Measurements from ENCODE around the gene TCF12.

The TCF12 gene

GRCh38 chr15:57216288-57216687, 297.8 kb downstream of the TCF12 start:
- no peak for TF ChIP-seq NFIC (IDR thresholded peaks at IDR 0.05)
- no peak for TF ChIP-seq TAF1 (IDR thresholded peaks at IDR 0.05; ENCODE audit: low read depth)
- TF ChIP-seq CEBPB (IDR thresholded peaks at IDR 0.05): no peak
- no peak for TF ChIP-seq EGR1 (IDR thresholded peaks at IDR 0.05)
- no peak for TF ChIP-seq RAD21 (IDR thresholded peaks at IDR 0.05; ENCODE audit: low read depth)
- no peak for TF ChIP-seq USF1 (IDR thresholded peaks at IDR 0.05)
- no peak for TF ChIP-seq ZBTB7A (IDR thresholded peaks at IDR 0.05; ENCODE audit: low read depth)
- no peak for TF ChIP-seq YY1 (IDR thresholded peaks at IDR 0.05; ENCODE audit: low read depth)
- TF ChIP-seq EP300 (IDR thresholded peaks at IDR 0.05; ENCODE audit: borderline replicate concordance): no peak
- no peak for TF ChIP-seq CREB1 (IDR thresholded peaks at IDR 0.05; ENCODE audit: low read depth)
- no peak for TF ChIP-seq TEAD4 (IDR thresholded peaks at IDR 0.05)
- TF ChIP-seq REST (IDR thresholded peaks at IDR 0.05; ENCODE audit: low read depth): no peak
- TF ChIP-seq FOXM1 (IDR thresholded peaks at IDR 0.05; ENCODE audit: borderline replicate concordance, low read depth): no peak
- TF ChIP-seq TCF12 (IDR thresholded peaks at IDR 0.05; ENCODE audit: low read depth): no peak
- TF ChIP-seq MAX (IDR thresholded peaks at IDR 0.05): no peak

GRCh38 chr15:57217778-57218598, 299.5 kb downstream of the TCF12 start:
- TF ChIP-seq CREB1 (IDR thresholded peaks at IDR 0.05; ENCODE audit: low read depth): no peak
- no peak for TF ChIP-seq EGR1 (IDR thresholded peaks at IDR 0.05)
- TF ChIP-seq USF1 (IDR thresholded peaks at IDR 0.05): no peak
- TF ChIP-seq YY1 (IDR thresholded peaks at IDR 0.05; ENCODE audit: low read depth): no peak
- TF ChIP-seq CEBPB (IDR thresholded peaks at IDR 0.05): no peak
- TF ChIP-seq REST (IDR thresholded peaks at IDR 0.05; ENCODE audit: low read depth): no peak

GRCh38 chr15:57218826-57219576, 300.6 kb downstream of the TCF12 start:
- no peak for TF ChIP-seq EGR1 (IDR thresholded peaks at IDR 0.05)
- no peak for TF ChIP-seq USF1 (IDR thresholded peaks at IDR 0.05)
- TF ChIP-seq TAF1 (IDR thresholded peaks at IDR 0.05; ENCODE audit: low read depth): no peak
- TF ChIP-seq REST (IDR thresholded peaks at IDR 0.05; ENCODE audit: low read depth): no peak

- no peak for TF ChIP-seq USF1 (IDR thresholded peaks at IDR 0.05)
- TF ChIP-seq EGR1 (IDR thresholded peaks at IDR 0.05): no peak
- TF ChIP-seq CREB1 (IDR thresholded peaks at IDR 0.05; ENCODE audit: low read depth): no peak
- TF ChIP-seq ZBTB7A (IDR thresholded peaks at IDR 0.05; ENCODE audit: low read depth): no peak
- no peak for TF ChIP-seq TCF12 (IDR thresholded peaks at IDR 0.05; ENCODE audit: low read depth)
- no peak for TF ChIP-seq FOXM1 (IDR thresholded peaks at IDR 0.05; ENCODE audit: borderline replicate concordance, low read depth)
- no peak for TF ChIP-seq YY1 (IDR thresholded peaks at IDR 0.05; ENCODE audit: low read depth)
- no peak for TF ChIP-seq REST (IDR thresholded peaks at IDR 0.05; ENCODE audit: low read depth)
- TF ChIP-seq TAF1 (IDR thresholded peaks at IDR 0.05; ENCODE audit: low read depth): no peak
- no peak for TF ChIP-seq EP300 (IDR thresholded peaks at IDR 0.05; ENCODE audit: borderline replicate concordance)
- no peak for TF ChIP-seq RAD21 (IDR thresholded peaks at IDR 0.05; ENCODE audit: low read depth)
- no peak for TF ChIP-seq TEAD4 (IDR thresholded peaks at IDR 0.05)
Observed at GRCh38 chr15:57220205-57220604, 301.8 kb downstream of the TCF12 start.
